Neural progenitor cell (in vitro differentiated cells): ENCODE data around the gene ZNF687. TPM values are rescaled to one million over a fixed set of nuclear protein-coding genes. Genes with fewer than 3 reads are reported as not detected.

ENCODE experiments used
- DNase-seq: peaks from one replicate; pipeline ENCODE4 v3.0.0-alpha.2; 2016; ENCODE audit warnings: low spot score
- H2AFZ ChIP-seq: fragments of 200-600 bp; sonication (generic); replicated peaks from 2 replicates; pipeline ENCODE4 v1.6.1; 2016; ENCODE audit warnings: antibody characterized with exemption
- H3F3A ChIP-seq: fragments of 200-600 bp; sonication (generic); 2 replicates; pipeline ENCODE4 v1.6.1; 2016; ENCODE audit warnings: antibody characterized with exemption, low read depth
- H3K27ac ChIP-seq: fragments of 200-600 bp; sonication (generic); 2 replicates; pipeline ENCODE4 v1.5.1; 2016; ENCODE audit warnings: mild to moderate bottlenecking
- H3K27me3 ChIP-seq: fragments of 200-600 bp; sonication (generic); 2 replicates; pipeline ENCODE4 v1.6.1; 2016; ENCODE audit warnings: mild to moderate bottlenecking, moderate library complexity
- H3K36me3 ChIP-seq: fragments of 200-600 bp; sonication (generic); 2 replicates; pipeline ENCODE4 v1.5.1; 2016
- H3K4me1 ChIP-seq: fragments of 200-600 bp; sonication (generic); 2 replicates; pipeline ENCODE4 v1.6.1; 2016; ENCODE audit warnings: mixed run types
- H3K4me2 ChIP-seq: fragments of 200-600 bp; sonication (generic); 2 replicates; pipeline ENCODE4 v1.6.1; 2016
- H3K4me3 ChIP-seq: fragments of 200-600 bp; sonication (generic); 2 replicates; pipeline ENCODE4 v1.5.1; 2016
- H3K79me2 ChIP-seq: fragments of 200-600 bp; sonication (generic); 2 replicates; pipeline ENCODE4 v1.6.1; 2016; ENCODE audit warnings: low read depth
- H3K9ac ChIP-seq: fragments of 200-600 bp; sonication (generic); 2 replicates; pipeline ENCODE4 v1.6.1; 2016
- H3K9me3 ChIP-seq: fragments of 200-600 bp; sonication (generic); 2 replicates; pipeline ENCODE4 v1.5.1; 2016; ENCODE audit warnings: low read depth
- H4K20me1 ChIP-seq: fragments of 200-600 bp; sonication (generic); 2 replicates; pipeline ENCODE4 v1.6.1; 2016; ENCODE audit warnings: low read depth
- H3K27ac Mint-ChIP-seq: 3 replicates; pipeline ENCODE4 v1.8.0; 2021; ENCODE audit warnings: mixed read lengths
- H3K27me3 Mint-ChIP-seq: 2 replicates; pipeline ENCODE4 v1.8.0; 2022; ENCODE audit warnings: low read depth, mild to moderate bottlenecking, inconsistent platforms, moderate library complexity, mixed read lengths; ENCODE audit not compliant: insufficient read depth
- H3K36me3 Mint-ChIP-seq: 3 replicates; pipeline ENCODE4 v1.8.0; 2021; ENCODE audit warnings: mixed read lengths
- H3K4me1 Mint-ChIP-seq: 3 replicates; pipeline ENCODE4 v1.8.0; 2021; ENCODE audit warnings: mixed read lengths
- H3K4me3 Mint-ChIP-seq: 3 replicates; pipeline ENCODE4 v1.8.0; 2021; ENCODE audit warnings: mild to moderate bottlenecking, moderate library complexity, mixed read lengths
- H3K9me3 Mint-ChIP-seq: 3 replicates; pipeline ENCODE4 v1.8.0; 2020; ENCODE audit warnings: mixed read lengths
- CTCF ChIP-seq: fragments of 200-600 bp; sonication (generic); IDR thresholded peaks from 2 replicates; pipeline ENCODE4 v1.5.1; 2017; ENCODE audit warnings: antibody characterized with exemption, mild to moderate bottlenecking
- EZH2 ChIP-seq: fragments of 200-600 bp; sonication (generic); IDR thresholded peaks from 2 replicates; pipeline ENCODE4 v1.6.1; 2017; ENCODE audit warnings: antibody characterized with exemption, mild to moderate bottlenecking, moderate library complexity
- EZH2phosphoT487 ChIP-seq: fragments of 200-600 bp; sonication (generic); IDR thresholded peaks from 2 replicates; pipeline ENCODE4 v1.6.1; 2017; ENCODE audit warnings: antibody characterized with exemption
- total RNA-seq: library from RNA; depleted of rRNA; stranded (reverse); fragments of >200 nt; gene quantifications from 2 replicates; pipeline ENCODE4 v1.2.3, GENCODE V29; 2015; ENCODE audit warnings: low replicate concordance

ZNF687 gene
- total RNA-seq, 1 donor from 2014 or later: 20.2 TPM

GRCh38 chr1:151289991-151290708 is 8.1 kb downstream of the ZNF687 start:
- Mint-ChIP-seq H3K4me1 (peaks cover 5% of the 10 kb centered on the region), H3K27me3 (peaks cover 13% of the 10 kb centered on the region), H3K4me3 (no peak overlapping the region), H3K27ac (no peak overlapping the region), H3K36me3 (peaks cover 24% of the 10 kb centered on the region), H3K9me3 (no peaks in the 10 kb centered on the region)
- Histone ChIP-seq H3F3A (peaks cover 33% of the 10 kb centered on the region), H3K36me3 (no peaks in the 10 kb centered on the region), H3K9me3 (no peaks in the 10 kb centered on the region), H3K4me2 (no peak overlapping the region), H3K9ac (no peak overlapping the region), H3K4me3 (no peak overlapping the region), H3K4me1 (peaks cover 20% of the 10 kb centered on the region), H3K79me2 (peaks cover 13% of the 10 kb centered on the region), H4K20me1 (peaks cover 44% of the 10 kb centered on the region), H2AFZ (no peak overlapping the region), H3K27ac (peak overlapping the region; percentile 25), H3K27me3 (no peaks in the 10 kb centered on the region)
- TF ChIP-seq EZH2 (no peak), CTCF (no peak), EZH2phosphoT487 (no peak)
- no peak for DNase-seq

GRCh38 chr1:151290709-151291303 is 8.7 kb downstream of the ZNF687 start:
- Histone ChIP-seq H2AFZ (no peak overlapping the region), H3K4me3 (no peak overlapping the region), H3K79me2 (peaks cover 7% of the 10 kb centered on the region), H3K36me3 (no peaks in the 10 kb centered on the region), H3K9ac (no peak overlapping the region), H3K27ac (peak overlapping the region; percentile 25), H3K4me2 (no peak overlapping the region), H3K27me3 (no peaks in the 10 kb centered on the region), H3K9me3 (no peaks in the 10 kb centered on the region), H3K4me1 (peaks cover 27% of the 10 kb centered on the region), H4K20me1 (peaks cover 42% of the 10 kb centered on the region), H3F3A (peaks cover 40% of the 10 kb centered on the region)
- Mint-ChIP-seq H3K9me3 (no peaks in the 10 kb centered on the region), H3K4me3 (no peak overlapping the region), H3K27me3 (peaks cover 13% of the 10 kb centered on the region), H3K36me3 (peaks cover 24% of the 10 kb centered on the region), H3K27ac (no peak overlapping the region), H3K4me1 (peaks cover 6% of the 10 kb centered on the region)
- TF ChIP-seq CTCF: no peak
- no peak for DNase-seq

GRCh38 chr1:151292207-151293030 is 10.3 kb downstream of the ZNF687 start:
- peaks cover 53% of the 10 kb centered on the region for H3F3A ChIP-seq
- H3K79me2 ChIP-seq: peaks cover 2% of the 10 kb centered on the region
- no peaks in the 10 kb centered on the region for H3K9me3 ChIP-seq
- H3K9ac ChIP-seq: no peak overlapping the region
- peaks cover 27% of the 10 kb centered on the region for H3K4me1 ChIP-seq
- no peak for DNase-seq
- Mint-ChIP-seq H3K4me3 (peak overlapping the region; percentile 18), H3K36me3 (peaks cover 22% of the 10 kb centered on the region), H3K4me1 (peaks cover 4% of the 10 kb centered on the region), H3K27ac (no peak overlapping the region), H3K27me3 (peaks cover 12% of the 10 kb centered on the region), H3K9me3 (no peaks in the 10 kb centered on the region)
- no peak overlapping the region for H3K4me2 ChIP-seq
- peaks cover 27% of the 10 kb centered on the region for H4K20me1 ChIP-seq
- no peak overlapping the region for H3K4me3 ChIP-seq
- no peak for TF ChIP-seq CTCF
- no peak for TF ChIP-seq EZH2phosphoT487
- TF ChIP-seq EZH2: no peak
- H3K36me3 ChIP-seq: no peaks in the 10 kb centered on the region
- H3K27ac ChIP-seq: peak overlapping the region; percentile 58
- no peaks in the 10 kb centered on the region for H3K27me3 ChIP-seq
- H2AFZ ChIP-seq: no peak overlapping the region
